ENCODE data around the gene SERPINA3.

The SERPINA3 gene

GRCh38 chr14:94643316-94644101 is 31.3 kb downstream of the SERPINA3 start:
- H4K20me1 ChIP-seq (ENCODE audit: insufficient read depth, low read length): no peaks in the 10 kb centered on the region
- no peak overlapping the region for H3K4me2 ChIP-seq (ENCODE audit: low read length)
- no peaks in the 10 kb centered on the region for H3K79me2 ChIP-seq (ENCODE audit: low read length)
- no peaks in the 10 kb centered on the region for H3K4me1 ChIP-seq (ENCODE audit: low read length)
- H3K27ac ChIP-seq (ENCODE audit: low read length): no peak overlapping the region
- no peaks in the 10 kb centered on the region for H3K27me3 ChIP-seq (ENCODE audit: low read depth, low read length)
- no peaks in the 10 kb centered on the region for H3K9me3 ChIP-seq (ENCODE audit: insufficient read depth, low read length)
- H3K4me3 ChIP-seq (ENCODE audit: low read length): no peak overlapping the region
- H2AFZ ChIP-seq (ENCODE audit: low read depth, low read length): no peak overlapping the region
- no peak overlapping the region for H3K9ac ChIP-seq (ENCODE audit: low read length)
- no peaks in the 10 kb centered on the region for H3K36me3 ChIP-seq (replicated peaks; ENCODE audit: low read depth, low read length)
- no peak for TF ChIP-seq EZH2phosphoT487 (IDR thresholded peaks at IDR 0.05; ENCODE audit: low read depth)
- no peak for TF ChIP-seq CTCF (IDR thresholded peaks at IDR 0.05; ENCODE audit: low read depth, low read length)

GRCh38 chr14:94644102-94644535 is 31.9 kb downstream of the SERPINA3 start:
- Histone ChIP-seq H4K20me1 (ENCODE audit: insufficient read depth, low read length) (no peaks in the 10 kb centered on the region), H2AFZ (ENCODE audit: low read depth, low read length) (no peak overlapping the region), H3K27me3 (ENCODE audit: low read depth, low read length) (no peaks in the 10 kb centered on the region; the same call in 1 of the 2 replicates), H3K9ac (ENCODE audit: low read length) (no peak overlapping the region), H3K36me3 (replicated peaks; ENCODE audit: low read depth, low read length) (no peaks in the 10 kb centered on the region), H3K9me3 (ENCODE audit: insufficient read depth, low read length) (no peaks in the 10 kb centered on the region), H3K4me3 (ENCODE audit: low read length) (no peak overlapping the region), H3K27ac (ENCODE audit: low read length) (no peak overlapping the region), H3K4me1 (ENCODE audit: low read length) (no peaks in the 10 kb centered on the region), H3K79me2 (ENCODE audit: low read length) (no peaks in the 10 kb centered on the region), H3K4me2 (ENCODE audit: low read length) (no peak overlapping the region)
- TF ChIP-seq CTCF (IDR thresholded peaks at IDR 0.05; ENCODE audit: low read depth, low read length): no peak
- no peak for TF ChIP-seq EZH2phosphoT487 (IDR thresholded peaks at IDR 0.05; ENCODE audit: low read depth)

GRCh38 chr14:94646066-94646465 is 33.9 kb downstream of the SERPINA3 start:
- H3K4me1 ChIP-seq (ENCODE audit: low read length): no peaks in the 10 kb centered on the region
- H3K4me2 ChIP-seq (ENCODE audit: low read length): no peak overlapping the region
- H3K9ac ChIP-seq (ENCODE audit: low read length): no peak overlapping the region
- no peaks in the 10 kb centered on the region for H3K79me2 ChIP-seq (ENCODE audit: low read length)
- H3K27me3 ChIP-seq (ENCODE audit: low read depth, low read length): no peaks in the 10 kb centered on the region; the same call in 1 of the 2 replicates
- H2AFZ ChIP-seq (ENCODE audit: low read depth, low read length): no peak overlapping the region
- no peak overlapping the region for H3K27ac ChIP-seq (ENCODE audit: low read length)
- no peaks in the 10 kb centered on the region for H4K20me1 ChIP-seq (ENCODE audit: insufficient read depth, low read length)
- H3K4me3 ChIP-seq (ENCODE audit: low read length): no peak overlapping the region
- H3K36me3 ChIP-seq (replicated peaks; ENCODE audit: low read depth, low read length): no peaks in the 10 kb centered on the region
- H3K9me3 ChIP-seq (ENCODE audit: insufficient read depth, low read length): no peaks in the 10 kb centered on the region
- no peak for TF ChIP-seq EZH2phosphoT487 (IDR thresholded peaks at IDR 0.05; ENCODE audit: low read depth)
- no peak for TF ChIP-seq CTCF (IDR thresholded peaks at IDR 0.05; ENCODE audit: low read depth, low read length)

- Histone ChIP-seq H2AFZ (ENCODE audit: low read depth, low read length) (no peak overlapping the region), H3K9me3 (ENCODE audit: insufficient read depth, low read length) (no peaks in the 10 kb centered on the region), H3K27ac (ENCODE audit: low read length) (no peak overlapping the region), H3K9ac (ENCODE audit: low read length) (no peak overlapping the region), H3K27me3 (ENCODE audit: low read depth, low read length) (no peaks in the 10 kb centered on the region; the same call in 1 of the 2 replicates), H3K79me2 (ENCODE audit: low read length) (no peaks in the 10 kb centered on the region), H3K4me1 (ENCODE audit: low read length) (no peaks in the 10 kb centered on the region), H3K36me3 (replicated peaks; ENCODE audit: low read depth, low read length) (no peaks in the 10 kb centered on the region), H3K4me2 (ENCODE audit: low read length) (no peak overlapping the region), H4K20me1 (ENCODE audit: insufficient read depth, low read length) (no peaks in the 10 kb centered on the region), H3K4me3 (ENCODE audit: low read length) (no peak overlapping the region)
- no peak for TF ChIP-seq CTCF (IDR thresholded peaks at IDR 0.05; ENCODE audit: low read depth, low read length)
- no peak for TF ChIP-seq EZH2phosphoT487 (IDR thresholded peaks at IDR 0.05; ENCODE audit: low read depth)
These were observed 34.3 kb downstream of the SERPINA3 start for GRCh38 chr14:94646481-94646880.

Data from OCI-LY3 (cell line).